Measurements from ENCODE around the gene EFNA5.

- TF ChIP-seq CTCF (conservative IDR thresholded peaks at IDR 0.05; ENCODE audit: low read depth in 2 of 2): no peak
- no peak for TF ChIP-seq POLR2AphosphoS5 (IDR thresholded peaks at IDR 0.05; ENCODE audit: low read depth)
- TF ChIP-seq CREB1 (CRISPR knock-in tag; IDR thresholded peaks at IDR 0.05; ENCODE audit: low read depth): no peak
- no peak for TF ChIP-seq REST (IDR thresholded peaks at IDR 0.05; ENCODE audit: unreplicated experiment)
- TF ChIP-seq EZH2 (IDR thresholded peaks at IDR 0.05; ENCODE audit: low read depth, unreplicated experiment): no peak
- no peak for TF ChIP-seq JUNB (IDR thresholded peaks at IDR 0.05; ENCODE audit: unreplicated experiment)
- no peak for TF ChIP-seq EZH2phosphoT487 (IDR thresholded peaks at IDR 0.05; ENCODE audit: unreplicated experiment)
- TF ChIP-seq ETS1 (IDR thresholded peaks at IDR 0.05): no peak
Measured at GRCh38 chr5:107499237-107499636, 171.5 kb downstream of the EFNA5 start.
